Liver (tissue), 9 donors: ENCODE results near the gene TMSB4X. TPM values are rescaled to one million over a fixed set of nuclear protein-coding genes. Genes with fewer than 3 reads are reported as not detected.

Experiments
- DNase-seq: peaks from one replicate; pipeline ENCODE4 v3.0.0-alpha.2; 2017; ENCODE audit warnings: low spot score
- H3K27ac ChIP-seq, 2 donors: one replicate each; pipeline ENCODE4 v1.7.0; 2013; ENCODE audit warnings: inconsistent platforms in 2 of 2, low read length in 2 of 2, control low read depth in 1 of 2, low read depth in 1 of 2, mild to moderate bottlenecking in 1 of 2
- H3K27me3 ChIP-seq, 4 donors: one replicate each; pipeline versions ENCODE4 v1.6.1 to v1.7.0; 2013; ENCODE audit warnings: low read length in 3 of 4, inconsistent platforms in 1 of 4, mild to moderate bottlenecking in 1 of 4, moderate library complexity in 1 of 4; ENCODE audit not compliant: control insufficient read depth in 4 of 4, insufficient read depth in 4 of 4
- H3K36me3 ChIP-seq, 4 donors: one replicate each; pipeline versions ENCODE4 v1.6.1 to v1.7.0; 2013; ENCODE audit warnings: low read length in 3 of 4, mild to moderate bottlenecking in 3 of 4, low read depth in 1 of 4, moderate library complexity in 1 of 4; ENCODE audit not compliant: control insufficient read depth in 4 of 4, insufficient read depth in 3 of 4
- H3K4me1 ChIP-seq, 4 donors: one replicate each; pipeline versions ENCODE4 v1.6.1 to v1.7.0; 2013; ENCODE audit warnings: low read length in 3 of 4, mild to moderate bottlenecking in 3 of 4, moderate library complexity in 1 of 4; ENCODE audit not compliant: control insufficient read depth in 4 of 4, insufficient read depth in 4 of 4
- H3K4me3 ChIP-seq, 3 donors: one replicate each; pipeline versions ENCODE4 v1.6.1 to v1.7.0; 2013; ENCODE audit warnings: low read length in 3 of 3, control low read depth in 1 of 3, low read depth in 1 of 3, mild to moderate bottlenecking in 1 of 3
- H3K9ac ChIP-seq, 2 donors: one replicate each; pipeline ENCODE4 v1.7.0; 2013; ENCODE audit warnings: low read length in 2 of 2, mild to moderate bottlenecking in 2 of 2, moderate library complexity in 2 of 2, control low read depth in 1 of 2, low read depth in 1 of 2
- H3K9me3 ChIP-seq, 4 donors: one replicate each; pipeline versions ENCODE4 v1.6.1 to v1.7.0; 2013; ENCODE audit warnings: low read length in 3 of 4; ENCODE audit not compliant: control insufficient read depth in 4 of 4
- EGR1 ChIP-seq, 2 donors: IDR thresholded peaks; 2 replicates each; pipeline ENCODE4 v1.6.1; 2016 to 2018; ENCODE audit warnings: antibody characterized with exemption in 2 of 2, low read depth in 2 of 2
- FOXA1 ChIP-seq: IDR thresholded peaks from 2 replicates; pipeline ENCODE4 v1.6.1; 2016; ENCODE audit warnings: antibody characterized with exemption
- FOXA2 ChIP-seq: IDR thresholded peaks from 2 replicates; pipeline ENCODE4 v1.6.1; 2016; ENCODE audit warnings: antibody characterized with exemption
- GABPA ChIP-seq, 2 donors: IDR thresholded peaks in 1 of 2; conservative IDR thresholded peaks in 1 of 2; 2 replicates each; pipeline ENCODE4 v1.6.1; 2016; ENCODE audit warnings: antibody characterized with exemption in 2 of 2, mild to moderate bottlenecking in 1 of 2, moderate library complexity in 1 of 2
- HNF4A ChIP-seq, 2 donors: conservative IDR thresholded peaks; 2 replicates each; pipeline ENCODE4 v1.6.1; 2016; ENCODE audit warnings: antibody characterized with exemption in 2 of 2, mild to moderate bottlenecking in 2 of 2
- HNF4G ChIP-seq: IDR thresholded peaks from 2 replicates; pipeline ENCODE4 v1.6.1; 2016; ENCODE audit warnings: antibody characterized with exemption
- JUND ChIP-seq, 2 donors: IDR thresholded peaks; 2 replicates each; pipeline ENCODE4 v1.6.1; 2016; ENCODE audit warnings: antibody characterized with exemption in 2 of 2
- NR2F2 ChIP-seq: IDR thresholded peaks from 2 replicates; pipeline ENCODE4 v1.6.1; 2016; ENCODE audit warnings: antibody characterized with exemption
- RAD21 ChIP-seq, 2 donors: IDR thresholded peaks; 2 replicates each; pipeline ENCODE4 v1.6.1; 2016; ENCODE audit warnings: antibody characterized with exemption in 2 of 2, mild to moderate bottlenecking in 2 of 2
- RXRA ChIP-seq, 2 donors: IDR thresholded peaks; 2 replicates each; pipeline ENCODE4 v1.6.1; 2017 to 2018; ENCODE audit warnings: antibody characterized with exemption in 2 of 2, mild to moderate bottlenecking in 1 of 2
- SP1 ChIP-seq: IDR thresholded peaks from 2 replicates; pipeline ENCODE4 v1.6.1; 2018; ENCODE audit warnings: antibody characterized with exemption, mild to moderate bottlenecking
- TAF1 ChIP-seq: conservative IDR thresholded peaks from 2 replicates; pipeline ENCODE4 v1.6.1; 2016; ENCODE audit warnings: antibody characterized with exemption, mild to moderate bottlenecking
- YY1 ChIP-seq: IDR thresholded peaks from 2 replicates; pipeline ENCODE4 v1.6.1; 2016; ENCODE audit warnings: antibody characterized with exemption, mild to moderate bottlenecking
- WGBS: extraction: QIAGEN DNeasy Blood & Tissue Kit; methylation state at CpG from one replicate; pipeline ENCODE4 v1.1.7; 2013; 5-methylcytosine and 5-hydroxymethylcytosine counted together
- polyA plus RNA-seq, 2 donors: library from polyadenylated mRNA; stranded (reverse) in 1 of 2; unstranded in 1 of 2; fragments of 200-250 nt in 1 of 2; fragments of >200 nt in 1 of 2; fragmentation: Nextera tagmentation in 1 of 2; extraction: Ambion mirVana in 1 of 2; gene quantifications; one replicate each; pipeline versions ENCODE4 v1.2.1 to v1.2.3, GENCODE V29; 2013 to 2015
- total RNA-seq, 2 donors: library from RNA; depleted of rRNA; stranded (reverse); fragments of >200 nt; gene quantifications; one replicate each; pipeline ENCODE4 v1.2.3, GENCODE V29; 2014
- TF ChIP-seq, protein P1 (sequence below): IDR thresholded peaks from 2 replicates; pipeline ENCODE4 v1.6.1; 2016; ENCODE audit warnings: antibody characterized with exemption
- TF ChIP-seq, protein P2 (sequence below): IDR thresholded peaks from 2 replicates; pipeline ENCODE4 v1.6.1; 2016; ENCODE audit warnings: antibody characterized with exemption
- TF ChIP-seq, protein P3 (sequence below): IDR thresholded peaks from 2 replicates; pipeline ENCODE4 v1.6.1; 2016; ENCODE audit warnings: antibody characterized with exemption
- TF ChIP-seq, protein P4 (sequence below): fragments of 150-350 bp; IDR thresholded peaks from 2 replicates; pipeline ENCODE4 v1.5.1; 2017; ENCODE audit warnings: improper control_type of control experiment, low read depth, low read length; ENCODE audit not compliant: missing input control
- donor health status: healthy.
- donor health status: healthy.
- donor health status: healthy.
- donor health status: healthy.
- donor health status: healthy.

TMSB4X gene
- total and polyA plus RNA-seq, 4 donors = 658 to 1,704 (median 816) TPM

DNA sequence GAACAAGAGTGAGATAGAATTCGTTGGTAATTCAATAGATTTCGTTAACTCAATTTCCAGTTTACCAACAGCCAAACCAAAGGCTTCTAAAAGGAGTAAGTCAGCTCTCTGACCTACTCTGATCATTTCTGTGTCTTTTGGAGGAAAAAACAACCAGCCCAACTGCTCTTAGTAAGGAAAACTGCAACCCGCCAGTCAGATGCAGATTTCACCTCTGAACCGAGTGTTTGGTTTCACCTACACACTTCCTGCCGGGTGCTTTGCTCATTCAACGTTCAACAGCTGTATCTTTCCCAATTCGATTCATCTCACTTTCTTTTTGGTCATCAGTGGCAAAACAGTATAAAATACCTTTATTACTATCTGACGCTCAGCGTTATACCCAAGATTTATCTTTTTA lies 24.5 kb downstream of the TMSB4X start:
- WGBS = 56% methylated on average over 9 of the region's 9 CpGs
- peak overlapping the region; percentile 11 to 25 for H3K27ac ChIP-seq
- TF ChIP-seq HNF4G = no peak
- no peak for TF ChIP-seq RXRA (IDR thresholded peaks at IDR 0.05)
- TF ChIP-seq FOXA1 = no peak
- TF ChIP-seq RAD21 (IDR thresholded peaks at IDR 0.05) = no peak

DNA sequence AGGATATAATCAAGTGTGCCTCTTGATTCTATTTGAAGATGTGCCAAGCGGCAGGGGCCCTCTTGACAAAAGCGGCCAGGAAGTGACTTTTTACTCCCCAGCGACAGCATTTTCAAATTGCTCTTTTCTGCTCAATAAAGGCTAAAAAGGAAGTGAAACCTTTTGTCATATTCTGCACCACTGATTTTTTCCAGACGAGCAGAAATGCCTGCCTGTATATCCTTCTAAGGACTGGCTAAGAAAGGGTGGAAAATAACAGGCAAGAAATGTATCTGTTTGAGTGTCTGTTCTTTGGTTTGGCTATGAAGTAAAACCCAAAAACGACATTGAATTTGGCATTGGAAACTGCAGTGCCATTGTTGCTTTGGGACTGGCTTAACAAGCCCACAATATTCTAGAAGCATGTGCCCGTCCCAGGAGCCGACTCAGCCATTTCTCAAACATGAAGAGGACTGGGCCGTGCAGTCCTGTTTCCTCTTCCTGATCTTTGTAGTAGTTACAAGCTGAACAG lies 25.4 kb downstream of the TMSB4X start:
- DNase-seq = no peak
- no peak for TF ChIP-seq YY1
- no peak for TF ChIP-seq FOXA1
- TF ChIP-seq, protein P1, sequence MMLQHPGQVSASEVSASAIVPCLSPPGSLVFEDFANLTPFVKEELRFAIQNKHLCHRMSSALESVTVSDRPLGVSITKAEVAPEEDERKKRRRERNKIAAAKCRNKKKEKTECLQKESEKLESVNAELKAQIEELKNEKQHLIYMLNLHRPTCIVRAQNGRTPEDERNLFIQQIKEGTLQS = no peak
- TF ChIP-seq HNF4G = no peak
- TF ChIP-seq FOXA2 = no peak
- no peak for TF ChIP-seq GABPA (IDR thresholded peaks at IDR 0.05 in 1 of 2, conservative IDR thresholded peaks at IDR 0.05 in 1 of 2)
- TF ChIP-seq JUND (IDR thresholded peaks at IDR 0.05) = no peak
- TF ChIP-seq NR2F2 = no peak
- no peak for TF ChIP-seq RXRA (IDR thresholded peaks at IDR 0.05)
- Histone ChIP-seq H3K27me3 (no peaks in the 10 kb centered on the region), H3K36me3 (no peaks in the 10 kb centered on the region), H3K9ac (no peak overlapping the region), H3K9me3 (no peaks in the 10 kb centered on the region), H3K27ac (peak overlapping the region; percentile 11 to 31), H3K4me1 (peaks cover 4 to 15% (median 13%) of the 10 kb centered on the region in 4 donors), H3K4me3 (no peak overlapping the region)
- WGBS = 57% methylated on average over 8 of the region's 8 CpGs

More for the DNA sequence above, 24.5 kb downstream of the TMSB4X start:
- Histone ChIP-seq H3K9me3 (no peaks in the 10 kb centered on the region), H3K4me3 (no peak overlapping the region), H3K9ac (no peak overlapping the region), H3K4me1 (peaks cover 4 to 15% (median 13%) of the 10 kb centered on the region in 4 donors), H3K27me3 (no peaks in the 10 kb centered on the region), H3K36me3 (no peaks in the 10 kb centered on the region)
- no peak for DNase-seq

DNA sequence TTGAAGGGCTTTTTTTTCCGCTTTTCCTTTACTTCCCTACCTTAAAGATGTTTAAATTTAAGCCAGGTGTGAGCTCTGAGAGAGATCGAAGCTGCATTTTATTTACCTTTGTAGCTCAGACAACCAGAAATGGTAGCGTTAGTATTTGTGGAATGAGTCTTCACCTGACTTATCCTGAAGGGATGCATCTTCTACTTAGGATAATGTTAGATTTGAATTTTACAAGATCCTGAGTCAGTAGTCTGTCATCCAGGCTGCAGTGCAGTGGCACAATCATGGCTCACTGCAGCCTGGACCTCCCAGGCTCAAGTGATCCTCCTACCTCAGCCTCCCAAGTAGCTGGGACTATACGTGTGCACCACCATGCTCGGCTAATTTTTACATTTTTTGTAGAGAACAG lies 26.2 kb downstream of the TMSB4X start:
- Histone ChIP-seq H3K4me1 (peaks cover 4 to 15% (median 13%) of the 10 kb centered on the region in 4 donors), H3K36me3 (no peaks in the 10 kb centered on the region), H3K4me3 (no peak overlapping the region), H3K9me3 (no peaks in the 10 kb centered on the region), H3K27ac (no peak overlapping the region), H3K9ac (no peak overlapping the region), H3K27me3 (no peaks in the 10 kb centered on the region)
- DNase-seq = no peak
- 94% methylated on average over 5 of the region's 5 CpGs for WGBS
- TF ChIP-seq HNF4A (conservative IDR thresholded peaks at IDR 0.05) (no peak), NR2F2 (no peak), FOXA1 (no peak), RAD21 (IDR thresholded peaks at IDR 0.05) (no peak), TAF1 (no peak), SP1 (no peak), JUND (IDR thresholded peaks at IDR 0.05) (no peak), EGR1 (IDR thresholded peaks at IDR 0.05; ENCODE audit: low read depth in 2 of 2) (no peak), FOXA2 (no peak), GABPA (IDR thresholded peaks at IDR 0.05 in 1 of 2, conservative IDR thresholded peaks at IDR 0.05 in 1 of 2) (no peak)
- TF ChIP-seq, protein P2, sequence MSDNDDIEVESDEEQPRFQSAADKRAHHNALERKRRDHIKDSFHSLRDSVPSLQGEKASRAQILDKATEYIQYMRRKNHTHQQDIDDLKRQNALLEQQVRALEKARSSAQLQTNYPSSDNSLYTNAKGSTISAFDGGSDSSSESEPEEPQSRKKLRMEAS = no peak
- TF ChIP-seq, protein P3, sequence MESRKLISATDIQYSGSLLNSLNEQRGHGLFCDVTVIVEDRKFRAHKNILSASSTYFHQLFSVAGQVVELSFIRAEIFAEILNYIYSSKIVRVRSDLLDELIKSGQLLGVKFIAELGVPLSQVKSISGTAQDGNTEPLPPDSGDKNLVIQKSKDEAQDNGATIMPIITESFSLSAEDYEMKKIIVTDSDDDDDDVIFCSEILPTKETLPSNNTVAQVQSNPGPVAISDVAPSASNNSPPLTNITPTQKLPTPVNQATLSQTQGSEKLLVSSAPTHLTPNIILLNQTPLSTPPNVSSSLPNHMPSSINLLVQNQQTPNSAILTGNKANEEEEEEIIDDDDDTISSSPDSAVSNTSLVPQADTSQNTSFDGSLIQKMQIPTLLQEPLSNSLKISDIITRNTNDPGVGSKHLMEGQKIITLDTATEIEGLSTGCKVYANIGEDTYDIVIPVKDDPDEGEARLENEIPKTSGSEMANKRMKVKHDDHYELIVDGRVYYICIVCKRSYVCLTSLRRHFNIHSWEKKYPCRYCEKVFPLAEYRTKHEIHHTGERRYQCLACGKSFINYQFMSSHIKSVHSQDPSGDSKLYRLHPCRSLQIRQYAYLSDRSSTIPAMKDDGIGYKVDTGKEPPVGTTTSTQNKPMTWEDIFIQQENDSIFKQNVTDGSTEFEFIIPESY = no peak
- TF ChIP-seq, protein P4, sequence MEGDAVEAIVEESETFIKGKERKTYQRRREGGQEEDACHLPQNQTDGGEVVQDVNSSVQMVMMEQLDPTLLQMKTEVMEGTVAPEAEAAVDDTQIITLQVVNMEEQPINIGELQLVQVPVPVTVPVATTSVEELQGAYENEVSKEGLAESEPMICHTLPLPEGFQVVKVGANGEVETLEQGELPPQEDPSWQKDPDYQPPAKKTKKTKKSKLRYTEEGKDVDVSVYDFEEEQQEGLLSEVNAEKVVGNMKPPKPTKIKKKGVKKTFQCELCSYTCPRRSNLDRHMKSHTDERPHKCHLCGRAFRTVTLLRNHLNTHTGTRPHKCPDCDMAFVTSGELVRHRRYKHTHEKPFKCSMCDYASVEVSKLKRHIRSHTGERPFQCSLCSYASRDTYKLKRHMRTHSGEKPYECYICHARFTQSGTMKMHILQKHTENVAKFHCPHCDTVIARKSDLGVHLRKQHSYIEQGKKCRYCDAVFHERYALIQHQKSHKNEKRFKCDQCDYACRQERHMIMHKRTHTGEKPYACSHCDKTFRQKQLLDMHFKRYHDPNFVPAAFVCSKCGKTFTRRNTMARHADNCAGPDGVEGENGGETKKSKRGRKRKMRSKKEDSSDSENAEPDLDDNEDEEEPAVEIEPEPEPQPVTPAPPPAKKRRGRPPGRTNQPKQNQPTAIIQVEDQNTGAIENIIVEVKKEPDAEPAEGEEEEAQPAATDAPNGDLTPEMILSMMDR = no peak
